ENCODE measurements around the gene PPP1CC. TPM values are rescaled to one million over a fixed set of nuclear protein-coding genes. Genes with fewer than 3 reads are reported as not detected.

The PPP1CC gene
- total RNA-seq, 2 experiments from 2014 or later, result 146 to 264 TPM

DNA sequence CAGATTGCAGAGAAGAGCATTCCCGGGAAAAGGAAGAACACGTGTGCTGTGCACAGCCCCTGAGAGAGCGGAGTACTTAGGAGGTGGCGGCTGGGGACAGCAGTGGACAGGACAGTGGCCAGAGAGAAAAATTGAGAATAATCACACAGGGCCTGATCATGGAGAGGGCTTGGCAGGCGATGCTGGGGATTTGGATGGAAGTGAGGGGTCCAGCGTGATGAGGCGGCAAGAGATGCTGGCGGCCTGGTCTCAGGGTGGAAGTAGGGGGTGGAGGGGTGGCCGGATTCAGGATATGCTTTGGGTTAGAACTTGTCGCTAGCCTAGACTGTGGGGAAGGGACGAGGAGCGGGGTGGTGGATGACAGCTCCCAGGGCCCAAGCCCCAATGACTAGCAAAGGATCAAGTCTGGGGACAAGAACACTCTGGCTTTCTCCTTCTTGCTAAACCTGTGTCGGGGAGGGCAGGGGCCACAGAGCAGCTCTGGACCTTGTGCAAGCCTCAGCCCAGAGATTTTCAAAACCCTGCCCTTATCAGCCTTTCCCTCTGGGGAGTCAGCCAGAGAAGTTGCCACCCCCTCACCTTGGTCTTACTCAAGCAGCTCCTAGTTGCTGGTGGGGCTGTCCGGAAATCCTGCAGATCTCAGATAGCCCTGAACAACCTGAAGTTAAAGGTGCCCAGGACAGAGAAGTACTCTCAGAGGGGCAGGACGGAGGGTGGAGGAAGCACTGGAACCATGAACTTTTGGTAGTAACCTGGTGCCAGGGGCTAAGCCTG is 55.1 kb downstream of the PPP1CC start:
- peaks cover 52% of the 10 kb centered on the region for H3K4me1 ChIP-seq (ENCODE audit: insufficient read depth, low read length, poor library complexity, severe bottlenecking)
- no peaks in the 10 kb centered on the region for H3K36me3 ChIP-seq (ENCODE audit: insufficient read depth, low read length)
- CTCF ChIA-PET (ENCODE audit: unreplicated experiment), result no interaction called here
- no peak overlapping the region; the same call in 1 of the 2 replicates for H2AFZ ChIP-seq (ENCODE audit: low read length)
- POLR2A ChIA-PET, result no interaction called here
- TF ChIP-seq EZH2phosphoT487 (IDR thresholded peaks at IDR 0.05; ENCODE audit: borderline replicate concordance, low read depth, low read length), result no peak
- TF ChIP-seq, protein P1, sequence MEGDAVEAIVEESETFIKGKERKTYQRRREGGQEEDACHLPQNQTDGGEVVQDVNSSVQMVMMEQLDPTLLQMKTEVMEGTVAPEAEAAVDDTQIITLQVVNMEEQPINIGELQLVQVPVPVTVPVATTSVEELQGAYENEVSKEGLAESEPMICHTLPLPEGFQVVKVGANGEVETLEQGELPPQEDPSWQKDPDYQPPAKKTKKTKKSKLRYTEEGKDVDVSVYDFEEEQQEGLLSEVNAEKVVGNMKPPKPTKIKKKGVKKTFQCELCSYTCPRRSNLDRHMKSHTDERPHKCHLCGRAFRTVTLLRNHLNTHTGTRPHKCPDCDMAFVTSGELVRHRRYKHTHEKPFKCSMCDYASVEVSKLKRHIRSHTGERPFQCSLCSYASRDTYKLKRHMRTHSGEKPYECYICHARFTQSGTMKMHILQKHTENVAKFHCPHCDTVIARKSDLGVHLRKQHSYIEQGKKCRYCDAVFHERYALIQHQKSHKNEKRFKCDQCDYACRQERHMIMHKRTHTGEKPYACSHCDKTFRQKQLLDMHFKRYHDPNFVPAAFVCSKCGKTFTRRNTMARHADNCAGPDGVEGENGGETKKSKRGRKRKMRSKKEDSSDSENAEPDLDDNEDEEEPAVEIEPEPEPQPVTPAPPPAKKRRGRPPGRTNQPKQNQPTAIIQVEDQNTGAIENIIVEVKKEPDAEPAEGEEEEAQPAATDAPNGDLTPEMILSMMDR (conservative IDR thresholded peaks at IDR 0.05; ENCODE audit: low read length), result no peak
- H3K9me3 ChIP-seq (ENCODE audit: low read length), result no peaks in the 10 kb centered on the region
- intact Hi-C loops (cut with micrococcal nuclease; ENCODE audit: unreplicated experiment), result no loop called here
- peak; percentile 43 for DNase-seq (ENCODE audit: low spot score)
- peak overlapping the region; percentile 56 for H3K4me3 ChIP-seq (ENCODE audit: low read depth, low read length, poor library complexity, severe bottlenecking)
- no peaks in the 10 kb centered on the region for H3K9me2 ChIP-seq (ENCODE audit: insufficient read depth, low read length)
- no peaks in the 10 kb centered on the region for H4K20me1 ChIP-seq (ENCODE audit: insufficient read depth, low read length)
- no TSS peak for BruUV-seq (replicated peaks)
- H3K4me2 ChIP-seq (ENCODE audit: low read length), result peak overlapping the region; percentile 64
- no peaks in the 10 kb centered on the region for H3K79me2 ChIP-seq (ENCODE audit: insufficient read depth, low read depth, low read length)
- no peak overlapping the region for H3K27ac ChIP-seq (ENCODE audit: low read depth, low read length, poor library complexity, severe bottlenecking)

DNA sequence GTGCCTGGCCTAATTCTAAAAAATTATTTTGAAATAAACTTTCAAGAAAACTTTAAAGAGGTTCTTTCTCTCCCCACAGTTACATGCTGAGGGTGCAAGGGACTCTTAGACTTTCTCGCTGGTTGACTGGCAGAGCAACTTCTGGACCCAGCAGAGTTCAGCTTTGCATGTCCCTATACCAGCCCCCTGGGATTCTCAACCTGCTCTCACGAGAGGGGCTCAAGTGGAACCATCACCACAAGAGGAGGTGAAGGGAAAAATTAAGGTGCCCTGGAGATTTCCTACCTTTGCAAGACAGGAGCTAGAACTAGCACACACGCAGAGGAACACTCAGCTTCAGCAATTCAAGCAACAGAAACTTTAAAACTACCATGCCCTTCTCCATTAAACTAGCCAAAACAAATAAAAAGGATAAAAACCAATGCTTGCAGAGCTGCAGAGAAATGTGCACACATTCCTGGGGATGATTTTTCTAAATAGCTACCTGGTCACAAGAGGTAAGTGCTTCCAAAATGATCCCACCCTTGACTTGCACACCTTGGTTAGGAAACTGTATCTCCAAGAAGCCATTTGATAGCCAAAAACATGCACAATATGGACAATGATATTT is 56.3 kb downstream of the PPP1CC start:
- Histone ChIP-seq H3K9me2 (ENCODE audit: insufficient read depth, low read length) (no peaks in the 10 kb centered on the region), H3K27ac (ENCODE audit: low read depth, low read length, poor library complexity, severe bottlenecking) (no peak overlapping the region), H3K36me3 (ENCODE audit: insufficient read depth, low read length) (no peaks in the 10 kb centered on the region), H3K4me2 (ENCODE audit: low read length) (no peak overlapping the region; the same call in 1 of the 2 replicates), H4K20me1 (ENCODE audit: insufficient read depth, low read length) (no peaks in the 10 kb centered on the region), H3K9me3 (ENCODE audit: low read length) (no peaks in the 10 kb centered on the region), H3K4me1 (ENCODE audit: insufficient read depth, low read length, poor library complexity, severe bottlenecking) (peaks cover 45% of the 10 kb centered on the region), H3K4me3 (ENCODE audit: low read depth, low read length, poor library complexity, severe bottlenecking) (no peak overlapping the region), H2AFZ (ENCODE audit: low read length) (no peak overlapping the region), H3K79me2 (ENCODE audit: insufficient read depth, low read depth, low read length) (no peaks in the 10 kb centered on the region)
- intact Hi-C loops (cut with micrococcal nuclease; ENCODE audit: unreplicated experiment), result no loop called here
- no peak for DNase-seq (ENCODE audit: low spot score)
- no TSS peak for BruUV-seq (replicated peaks)
- ChIA-PET CTCF (ENCODE audit: unreplicated experiment) (no interaction called here), POLR2A (interaction anchor here (0.6 to 0.9 kb wide), 2 partner anchors 59 to 124 kb away, joined by 3 to 4 read pairs; no protein-coding TSS in a partner anchor)
- no peak for TF ChIP-seq EZH2phosphoT487 (IDR thresholded peaks at IDR 0.05; ENCODE audit: borderline replicate concordance, low read depth, low read length)
- TF ChIP-seq, protein P1 (conservative IDR thresholded peaks at IDR 0.05; ENCODE audit: low read length), result no peak

DNA sequence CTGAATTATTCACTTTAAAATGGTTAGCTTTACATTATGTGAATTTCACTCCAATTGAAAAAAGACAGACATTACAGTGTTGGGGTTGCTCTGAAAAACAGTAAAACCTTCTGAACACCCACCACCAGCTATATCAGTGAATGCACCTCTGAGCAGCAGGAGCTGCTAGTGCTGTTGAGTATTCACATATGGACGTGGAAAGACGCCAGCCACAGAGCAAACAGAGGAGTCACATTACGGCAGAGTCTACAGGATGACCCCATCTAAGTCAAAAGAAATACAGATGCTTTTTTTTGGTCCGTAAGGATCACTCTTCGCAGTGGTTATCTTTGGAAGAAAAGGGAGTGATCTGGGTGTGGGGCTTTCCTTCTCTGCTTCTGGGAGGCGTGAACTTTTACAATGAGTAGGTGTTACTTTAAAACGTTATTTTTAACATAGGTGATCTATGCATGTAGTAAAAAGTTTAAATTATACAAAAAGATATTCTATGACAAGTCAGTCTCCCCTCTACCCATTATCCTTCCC is 58.3 kb downstream of the PPP1CC start:
- POLR2A ChIA-PET, result no interaction called here
- no peak for DNase-seq (ENCODE audit: low spot score)
- intact Hi-C loops (cut with micrococcal nuclease; ENCODE audit: unreplicated experiment), result no loop called here
- H4K20me1 ChIP-seq (ENCODE audit: insufficient read depth, low read length), result no peaks in the 10 kb centered on the region
- CTCF ChIA-PET (ENCODE audit: unreplicated experiment), result no interaction called here
- no peaks in the 10 kb centered on the region for H3K79me2 ChIP-seq (ENCODE audit: insufficient read depth, low read depth, low read length)
- H3K36me3 ChIP-seq (ENCODE audit: insufficient read depth, low read length), result no peaks in the 10 kb centered on the region
- no peak overlapping the region for H3K4me3 ChIP-seq (ENCODE audit: low read depth, low read length, poor library complexity, severe bottlenecking)
- TF ChIP-seq, protein P1 (conservative IDR thresholded peaks at IDR 0.05; ENCODE audit: low read length), result no peak
- TF ChIP-seq EZH2phosphoT487 (IDR thresholded peaks at IDR 0.05; ENCODE audit: borderline replicate concordance, low read depth, low read length), result no peak
- no peak overlapping the region for H3K27ac ChIP-seq (ENCODE audit: low read depth, low read length, poor library complexity, severe bottlenecking)
- H3K9me2 ChIP-seq (ENCODE audit: insufficient read depth, low read length), result no peaks in the 10 kb centered on the region
- H3K4me1 ChIP-seq (ENCODE audit: insufficient read depth, low read length, poor library complexity, severe bottlenecking), result peaks cover 34% of the 10 kb centered on the region
- no peaks in the 10 kb centered on the region for H3K9me3 ChIP-seq (ENCODE audit: low read length)
- no peak overlapping the region for H3K4me2 ChIP-seq (ENCODE audit: low read length)
- no TSS peak for BruUV-seq (replicated peaks)
- no peak overlapping the region for H2AFZ ChIP-seq (ENCODE audit: low read length)

All from OCI-LY7 (cell line).